ENCODE measurements around the gene CCL27. TPM values are rescaled to one million over a fixed set of nuclear protein-coding genes. Genes with fewer than 3 reads are reported as not detected.

The CCL27 gene
- polyA plus RNA-seq, 3 donors = 0.12 to 0.34 TPM; not detected in 1

- H3K27ac ChIP-seq (ENCODE audit: low read depth, low read length) = no peak overlapping the region
- WGBS, 3 donors = 87 to 94% (median 93%) methylated on average over 14 of the region's 14 CpGs
Measured at GRCh38 chr9:34635556-34635955, 26.9 kb downstream of the CCL27 start.

- WGBS, 3 donors = 68 to 85% (median 71%) methylated on average over 3 of the region's 3 CpGs
- H3K27ac ChIP-seq (ENCODE audit: low read depth, low read length) = no peak overlapping the region
Measured at GRCh38 chr9:34634551-34635248, 27.8 kb downstream of the CCL27 start.

GRCh38 chr9:34633851-34634550, 28.5 kb downstream of the CCL27 start:
- WGBS, 3 donors = 13 to 24% (median 23%) methylated on average over 3 of the region's 3 CpGs
- no peak overlapping the region for H3K27ac ChIP-seq (ENCODE audit: low read depth, low read length)

- no peak overlapping the region for H3K27ac ChIP-seq (ENCODE audit: low read depth, low read length)
- 55 to 69% (median 60%) methylated on average over 5 of the region's 5 CpGs for WGBS, 3 donors
Measured at GRCh38 chr9:34633166-34633565, 29.3 kb downstream of the CCL27 start.

- no peak overlapping the region for H3K27ac ChIP-seq (ENCODE audit: low read depth, low read length)
- WGBS, 3 donors = 26 to 36% (median 30%) methylated on average over 5 of the region's 5 CpGs
Measured at GRCh38 chr9:34630402-34631154, 31.9 kb downstream of the CCL27 start.

- WGBS, 3 donors = 24 to 33% (median 30%) methylated on average over 5 of the region's 5 CpGs
- no peak overlapping the region for H3K27ac ChIP-seq (ENCODE audit: low read depth, low read length)
Measured at GRCh38 chr9:34629491-34629808, 33.0 kb downstream of the CCL27 start.

GRCh38 chr9:34628656-34629490, 33.6 kb downstream of the CCL27 start, which contains the start of gene ARID3C:
ARID3C (minus strand) TSS chr9:34629066; CDS start chr9:34628014, 1,052 bp downstream.
- no peak within 1 kb of the TSS for H3K27ac ChIP-seq (ENCODE audit: low read depth, low read length)
- WGBS, 3 donors = 1 to 2% (median 2%) methylated on average over 56 to 64 of the region's 69 CpGs

GRCh38 chr9:34627716-34628655, 34.5 kb downstream of the CCL27 start:
- no peak overlapping the region for H3K27ac ChIP-seq (ENCODE audit: low read depth, low read length)
- WGBS, 3 donors = 35 to 41% (median 37%) methylated on average over 20 of the region's 20 CpGs

GRCh38 chr9:34625186-34625486, 37.3 kb downstream of the CCL27 start:
- 57 to 75% (median 75%) methylated on average over 3 of the region's 3 CpGs for WGBS, 3 donors
- H3K27ac ChIP-seq (ENCODE audit: low read depth, low read length) = no peak overlapping the region

- no peak overlapping the region for H3K27ac ChIP-seq (ENCODE audit: low read depth, low read length)
- WGBS, 3 donors = 16 to 20% (median 18%) methylated on average over 39 of the region's 39 CpGs
Measured at GRCh38 chr9:34624475-34625185, 37.8 kb downstream of the CCL27 start.

- WGBS, 3 donors = 11% methylated on average over 58 to 63 of the region's 63 CpGs
Measured at GRCh38 chr9:34623374-34624235, 38.9 kb downstream of the CCL27 start.

GRCh38 chr9:34620061-34620994, 42.1 kb downstream of the CCL27 start, which contains the start of gene DCTN3:
DCTN3 (minus strand) TSS chr9:34620495; CDS start chr9:34620464, 31 bp downstream.
- WGBS, 3 donors = 4% methylated on average over 43 of the region's 43 CpGs

More at GRCh38 chr9:34623374-34624235, 38.9 kb downstream of the CCL27 start:
- no peak overlapping the region for H3K27ac ChIP-seq (ENCODE audit: low read depth, low read length)

GRCh38 chr9:34615132-34615531, 47.3 kb downstream of the CCL27 start:
- WGBS, 3 donors = 93 to 100% (median 94%) methylated on average over 2 of the region's 2 CpGs
- H3K27ac ChIP-seq (ENCODE audit: low read depth, low read length) = no peak overlapping the region

More at GRCh38 chr9:34620061-34620994, 42.1 kb downstream of the CCL27 start, which contains the start of gene DCTN3:
- no peak within 1 kb of the TSS for H3K27ac ChIP-seq (ENCODE audit: low read depth, low read length)

GRCh38 chr9:34612788-34613390, 49.6 kb downstream of the CCL27 start:
- WGBS, 3 donors = 1% methylated on average over 15 of the region's 15 CpGs
- no peak overlapping the region for H3K27ac ChIP-seq (ENCODE audit: low read depth, low read length)

Data from adipose tissue (tissue), 3 donors.